GM12872 (cell line): Measurements from ENCODE around the gene CALHM2.

Experiments used
- TF ChIP-seq, protein P1 (sequence below): IDR thresholded peaks from 3 replicates; pipeline ENCODE4 v1.5.1; 2011; ENCODE audit warnings: low read depth, mild to moderate bottlenecking, low read length, moderate library complexity; ENCODE audit not compliant: insufficient read depth

CALHM2 gene

DNA sequence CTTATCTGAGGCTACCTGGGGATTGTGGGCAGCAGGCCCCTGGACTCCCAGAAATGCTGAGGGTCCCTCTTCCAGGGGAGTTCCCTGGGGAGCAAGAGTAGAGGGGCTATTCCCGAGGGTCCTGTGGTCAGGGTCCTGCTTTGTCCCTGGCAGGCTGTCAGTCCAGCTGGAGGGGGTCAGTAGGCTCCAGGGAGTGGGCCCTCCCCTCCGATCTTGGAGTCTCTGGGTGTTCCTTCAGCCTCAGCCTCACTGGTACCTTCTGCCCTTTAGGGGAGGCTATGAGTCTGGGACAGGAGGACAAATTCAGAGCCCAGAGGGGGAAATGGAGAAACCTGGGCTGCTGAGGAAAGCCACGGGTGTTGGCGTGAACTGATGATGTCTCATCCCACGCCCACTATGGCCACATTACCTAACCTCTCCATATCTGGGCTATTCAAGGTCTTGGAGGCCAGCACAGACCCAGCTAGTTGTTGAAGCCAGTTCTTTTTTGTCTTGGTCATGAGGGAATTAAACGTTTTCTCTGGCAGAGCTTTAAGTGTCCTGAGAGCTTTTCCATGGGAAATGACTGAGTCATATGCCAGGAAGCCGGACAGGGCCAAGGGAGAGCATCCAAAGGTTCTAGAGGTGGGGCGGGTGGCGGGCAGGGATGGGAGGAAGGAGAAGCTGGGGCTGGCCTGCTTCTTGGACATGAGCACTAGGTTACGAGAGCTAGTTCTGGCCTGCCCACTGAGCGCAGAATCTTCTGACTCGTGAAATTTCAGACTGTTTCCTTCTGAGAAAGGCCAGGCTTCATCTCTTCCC is 6.2 kb downstream of the CALHM2 start:
- TF ChIP-seq, protein P1, sequence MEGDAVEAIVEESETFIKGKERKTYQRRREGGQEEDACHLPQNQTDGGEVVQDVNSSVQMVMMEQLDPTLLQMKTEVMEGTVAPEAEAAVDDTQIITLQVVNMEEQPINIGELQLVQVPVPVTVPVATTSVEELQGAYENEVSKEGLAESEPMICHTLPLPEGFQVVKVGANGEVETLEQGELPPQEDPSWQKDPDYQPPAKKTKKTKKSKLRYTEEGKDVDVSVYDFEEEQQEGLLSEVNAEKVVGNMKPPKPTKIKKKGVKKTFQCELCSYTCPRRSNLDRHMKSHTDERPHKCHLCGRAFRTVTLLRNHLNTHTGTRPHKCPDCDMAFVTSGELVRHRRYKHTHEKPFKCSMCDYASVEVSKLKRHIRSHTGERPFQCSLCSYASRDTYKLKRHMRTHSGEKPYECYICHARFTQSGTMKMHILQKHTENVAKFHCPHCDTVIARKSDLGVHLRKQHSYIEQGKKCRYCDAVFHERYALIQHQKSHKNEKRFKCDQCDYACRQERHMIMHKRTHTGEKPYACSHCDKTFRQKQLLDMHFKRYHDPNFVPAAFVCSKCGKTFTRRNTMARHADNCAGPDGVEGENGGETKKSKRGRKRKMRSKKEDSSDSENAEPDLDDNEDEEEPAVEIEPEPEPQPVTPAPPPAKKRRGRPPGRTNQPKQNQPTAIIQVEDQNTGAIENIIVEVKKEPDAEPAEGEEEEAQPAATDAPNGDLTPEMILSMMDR = no peak

DNA sequence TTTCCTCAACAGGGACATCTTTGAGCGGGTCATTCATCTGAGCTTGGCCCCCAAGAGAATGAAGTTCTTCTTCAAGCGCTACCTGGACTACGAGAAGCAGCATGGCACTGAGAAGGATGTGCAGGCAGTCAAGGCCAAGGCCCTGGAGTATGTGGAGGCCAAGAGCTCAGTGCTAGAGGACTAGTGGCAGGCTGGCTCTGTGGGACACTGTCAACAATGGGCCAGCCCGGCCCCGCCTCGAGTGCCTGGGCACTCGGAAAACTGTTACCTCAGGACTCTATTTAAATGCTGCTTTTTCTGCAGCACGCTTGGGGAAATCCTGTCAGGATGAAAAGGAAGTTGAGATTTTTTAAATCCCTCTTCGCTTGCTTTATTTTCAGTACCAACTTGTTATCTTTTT is 6.8 kb downstream of the CALHM2 start:
- TF ChIP-seq, protein P1 = no peak

DNA sequence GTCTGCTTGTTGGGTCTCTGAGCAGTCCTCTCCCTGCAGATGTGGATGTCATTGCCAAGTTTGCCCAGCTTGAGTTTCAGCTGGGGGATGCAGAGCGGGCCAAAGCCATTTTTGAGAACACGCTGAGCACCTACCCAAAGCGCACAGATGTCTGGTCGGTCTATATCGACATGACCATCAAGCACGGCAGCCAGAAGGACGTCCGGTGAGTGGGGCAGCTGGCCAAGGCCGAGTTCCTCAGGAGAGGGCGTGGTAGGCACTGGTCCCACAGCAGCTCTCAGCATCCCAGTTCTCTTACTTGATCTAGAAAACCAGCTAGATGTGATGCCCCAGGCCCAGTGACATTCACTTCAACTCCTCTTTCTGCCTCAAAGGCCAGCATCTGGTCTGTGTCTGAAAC is 7.7 kb downstream of the CALHM2 start:
- TF ChIP-seq, protein P1 = no peak

DNA sequence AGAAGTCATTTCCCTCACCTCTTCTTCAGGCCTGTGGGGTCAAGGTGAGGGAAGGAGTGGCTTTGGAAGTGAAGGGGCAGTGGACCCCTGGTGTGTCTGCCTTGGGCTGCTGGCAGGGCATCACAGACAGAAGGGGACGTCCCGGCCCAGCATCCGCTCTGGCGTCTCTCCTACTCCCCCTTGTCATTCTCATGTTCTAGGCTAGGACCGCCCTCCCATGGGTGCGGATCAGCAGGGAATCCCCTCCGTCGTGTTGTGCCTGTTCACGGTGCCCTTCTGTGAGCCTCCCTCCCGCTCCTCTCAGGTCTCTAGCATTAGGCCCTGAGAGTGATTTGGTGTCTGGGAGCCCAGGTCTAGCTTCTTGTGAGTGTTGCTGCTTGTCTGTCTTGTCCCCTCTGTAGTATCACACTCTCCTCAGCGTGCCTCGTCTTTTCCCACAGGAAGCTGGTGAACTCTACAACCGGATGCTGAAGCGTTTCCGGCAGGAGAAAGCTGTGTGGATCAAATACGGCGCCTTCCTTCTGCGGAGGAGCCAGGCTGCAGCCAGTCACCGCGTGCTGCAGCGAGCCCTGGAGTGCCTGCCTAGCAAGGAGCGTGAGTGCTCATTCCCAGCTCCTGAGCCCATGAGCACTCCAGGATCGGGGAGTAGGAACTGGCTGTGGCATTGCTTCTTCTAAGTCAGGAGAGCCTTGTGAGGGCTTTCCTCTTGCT is 8.5 kb downstream of the CALHM2 start:
- TF ChIP-seq, protein P1 = no peak

DNA sequence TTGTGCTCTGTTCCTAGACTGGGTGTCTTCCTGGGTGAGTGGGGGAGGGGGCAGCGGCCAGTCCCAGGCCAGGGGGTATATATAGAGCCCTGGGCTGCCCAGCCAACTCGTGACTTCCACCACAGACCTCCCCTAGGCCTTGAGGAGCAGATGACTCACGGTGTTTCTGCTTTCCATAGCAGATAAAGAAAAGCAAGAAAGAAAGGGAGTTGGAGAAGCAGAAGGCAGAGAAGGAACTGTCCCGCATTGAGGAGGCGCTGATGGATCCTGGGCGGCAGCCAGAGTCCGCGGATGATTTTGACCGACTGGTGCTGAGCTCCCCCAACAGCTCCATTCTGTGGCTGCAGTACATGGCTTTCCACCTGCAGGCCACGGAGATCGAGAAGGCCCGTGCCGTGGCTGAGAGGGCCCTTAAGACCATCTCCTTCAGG is 10.1 kb downstream of the CALHM2 start:
- TF ChIP-seq, protein P1 = no peak

DNA sequence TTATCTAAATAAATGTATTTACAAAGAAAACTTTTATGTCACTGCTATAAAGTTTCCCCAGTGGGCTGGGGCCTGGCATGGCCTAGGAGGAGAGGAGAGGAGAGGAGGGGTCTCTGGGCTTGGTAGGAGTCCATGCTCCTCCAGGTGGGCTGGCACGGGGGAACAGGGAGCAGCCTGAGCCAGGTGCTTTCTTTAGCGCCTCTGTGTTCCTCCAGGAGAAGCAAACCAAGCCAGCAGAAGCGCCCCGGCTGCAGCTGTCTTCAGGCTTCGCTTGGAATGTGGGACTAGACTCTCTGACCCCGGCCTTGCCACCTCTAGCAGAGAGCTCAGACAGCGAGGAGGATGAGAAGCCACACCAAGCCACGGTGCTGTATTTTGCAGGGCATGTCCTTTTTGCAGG is 10.6 kb downstream of the CALHM2 start:
- TF ChIP-seq, protein P1 = no peak

DNA sequence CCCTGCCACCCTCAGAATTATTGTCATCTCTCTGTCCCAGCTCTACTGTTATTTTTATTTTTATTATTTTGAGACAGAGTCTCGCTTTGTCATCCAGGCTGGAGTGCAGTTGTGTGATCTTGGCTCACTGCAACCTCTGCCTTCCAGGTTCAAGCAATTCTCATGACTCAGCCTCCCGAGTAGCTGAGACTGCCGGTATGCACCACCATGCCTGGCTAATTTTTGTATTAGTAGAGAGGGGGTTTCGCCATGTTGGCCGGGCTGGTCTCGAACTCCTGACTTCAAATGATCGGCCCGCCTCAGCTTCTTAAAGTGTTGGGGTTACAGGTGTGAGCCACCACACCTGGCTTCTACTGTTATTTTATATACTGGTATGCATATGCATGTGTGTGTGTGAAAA is 11.0 kb downstream of the CALHM2 start:
- TF ChIP-seq, protein P1 = no peak
